ENCODE measurements around the gene PITPNM3.

DNA sequence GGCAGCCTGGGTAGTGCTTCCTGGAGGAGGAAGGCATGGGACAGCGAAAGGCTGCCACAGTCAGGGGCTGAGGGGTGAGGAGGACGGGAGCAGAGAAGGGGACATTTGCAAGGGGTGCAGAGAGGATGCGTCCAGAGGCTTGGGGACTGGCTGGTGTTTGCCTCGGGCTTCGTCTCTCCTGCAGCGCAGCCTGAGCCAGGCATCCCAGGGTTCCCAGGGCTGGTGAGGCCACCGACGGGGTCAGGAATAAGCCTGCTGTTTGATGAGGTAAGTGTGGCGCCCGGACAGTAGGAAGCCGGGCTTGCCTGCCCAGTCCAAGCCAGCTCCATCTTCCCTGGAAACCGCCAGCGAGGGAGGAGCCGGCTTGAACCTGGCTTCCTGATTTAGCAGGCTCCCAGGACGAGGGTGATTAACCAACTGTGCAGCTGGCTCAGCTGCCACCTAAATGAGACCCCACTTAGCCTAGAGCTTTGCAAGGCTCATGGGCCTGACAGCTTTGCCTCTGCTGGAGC, 47.8 kb downstream of the PITPNM3 start:
- no peak for TF ChIP-seq CTCF (conservative IDR thresholded peaks at IDR 0.05 in 1 of 2, IDR thresholded peaks at IDR 0.05 in 1 of 2; ENCODE audit: low read depth in 1 of 2, low read length in 2 of 2)
- no peak for TF ChIP-seq EZH2 (IDR thresholded peaks at IDR 0.05; ENCODE audit: low read length, missing control alignments)

Data from fibroblast of lung (primary cell).